ENCODE data around the gene SLC34A1.

Gene SLC34A1

DNA sequence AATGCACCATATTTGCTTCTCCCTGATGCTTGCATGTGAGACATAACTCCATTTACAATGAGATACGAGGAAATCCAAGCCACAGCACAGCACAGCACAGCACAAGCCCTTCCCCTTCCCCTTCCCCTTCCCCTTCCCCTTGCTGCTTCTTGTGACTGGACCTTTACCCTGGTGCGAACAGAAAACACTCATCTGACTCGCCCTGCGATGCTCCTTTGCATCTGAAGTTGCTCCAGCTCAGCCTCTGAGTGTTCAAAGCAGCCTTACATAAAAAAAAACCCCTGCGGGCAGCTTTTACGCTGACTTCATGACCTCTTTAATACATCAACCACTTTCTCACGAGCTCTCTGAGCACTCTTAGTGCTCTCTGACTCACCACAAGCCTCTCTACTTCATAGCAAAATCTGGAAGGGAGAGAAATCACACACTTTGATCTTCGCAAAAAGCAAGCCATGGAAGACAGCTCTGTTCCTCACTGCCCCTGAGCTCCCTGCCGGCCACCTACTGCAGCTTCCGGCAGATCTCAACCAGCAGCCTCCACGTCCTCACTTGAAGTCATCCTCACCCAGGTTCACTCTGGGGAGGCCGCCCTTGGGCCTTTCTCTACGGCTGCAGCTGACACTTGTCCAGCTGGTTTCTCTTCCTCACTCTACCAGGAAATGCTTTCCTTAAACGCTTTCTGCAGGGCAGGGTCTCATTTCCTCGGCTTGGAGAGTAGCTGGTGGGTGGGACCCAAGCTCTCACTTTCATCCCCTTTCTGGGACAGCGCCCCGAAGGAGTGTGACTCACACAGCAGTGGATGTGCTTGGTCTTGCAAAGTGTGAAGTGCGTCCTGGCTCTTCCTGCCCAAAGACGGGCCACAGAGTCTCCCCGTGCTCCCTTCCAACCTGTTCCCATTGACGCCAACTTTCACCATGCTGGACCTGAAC, 5.3 kb downstream of the SLC34A1 start:
- FAIRE-seq, result no peak

DNA sequence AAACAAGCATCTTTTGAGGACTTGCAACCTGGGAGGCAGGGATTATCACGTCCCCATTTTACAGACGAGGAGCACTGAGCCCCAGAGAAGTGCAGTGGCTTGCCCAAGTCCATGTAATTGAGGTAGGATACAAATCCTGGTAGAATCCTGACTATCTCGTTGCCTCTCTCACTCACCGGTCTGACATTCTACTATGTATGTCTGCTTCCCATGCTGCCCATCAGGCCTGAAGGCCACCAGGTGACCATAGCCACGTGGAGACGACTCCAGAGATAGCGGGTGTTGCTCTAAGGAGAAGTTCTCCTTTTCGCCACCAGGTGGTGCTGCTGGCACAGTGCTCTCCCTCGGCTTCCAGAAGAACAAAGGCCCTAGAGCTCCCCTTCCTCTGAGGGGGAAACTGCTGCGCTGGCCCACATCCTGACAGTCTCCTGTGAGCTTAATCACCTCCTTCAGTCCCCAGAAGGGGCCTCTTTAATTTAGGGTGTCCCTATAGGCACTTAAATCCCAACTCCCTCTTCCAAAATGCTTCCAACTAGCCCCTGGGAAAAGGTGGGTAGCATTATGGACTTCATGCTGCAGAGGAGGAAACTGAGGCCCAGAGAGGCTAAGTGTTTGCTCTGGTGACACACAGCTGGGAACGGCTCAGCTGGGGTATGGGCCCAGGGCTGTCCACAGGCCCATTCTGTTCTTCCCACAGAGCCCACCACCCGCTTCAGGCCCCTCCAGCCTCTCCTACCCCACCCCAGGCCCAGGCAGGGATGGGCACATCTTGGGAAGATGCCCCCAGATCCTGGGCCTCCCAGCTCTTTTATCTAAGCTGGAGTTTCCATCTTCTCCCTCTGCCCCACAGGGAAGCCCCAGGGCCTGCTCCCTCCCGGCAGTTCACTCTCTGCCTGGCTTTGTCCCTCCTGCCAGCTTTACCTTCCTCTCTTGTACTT, 6.4 kb downstream of the SLC34A1 start:
- FAIRE-seq, result no peak

DNA sequence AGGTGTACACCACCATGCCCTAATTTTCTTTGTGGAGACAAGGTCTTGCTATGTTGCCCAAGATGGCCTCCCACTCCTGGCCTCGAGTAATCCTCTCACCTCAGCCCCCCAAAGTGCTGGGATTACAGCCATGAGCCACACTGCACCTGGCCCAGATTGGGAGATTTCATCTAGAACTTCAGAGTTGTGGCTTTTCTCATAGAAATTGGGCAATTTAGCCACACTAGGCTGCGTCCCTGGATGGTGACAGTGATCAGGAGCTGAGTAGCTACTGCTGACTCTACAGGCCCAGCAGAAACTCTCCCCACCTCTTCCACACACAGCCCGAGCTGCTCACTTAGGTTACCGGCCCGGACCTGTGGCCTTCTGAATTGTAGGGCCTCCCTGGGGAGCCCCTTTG, 8.5 kb downstream of the SLC34A1 start:
- FAIRE-seq, result no peak

DNA sequence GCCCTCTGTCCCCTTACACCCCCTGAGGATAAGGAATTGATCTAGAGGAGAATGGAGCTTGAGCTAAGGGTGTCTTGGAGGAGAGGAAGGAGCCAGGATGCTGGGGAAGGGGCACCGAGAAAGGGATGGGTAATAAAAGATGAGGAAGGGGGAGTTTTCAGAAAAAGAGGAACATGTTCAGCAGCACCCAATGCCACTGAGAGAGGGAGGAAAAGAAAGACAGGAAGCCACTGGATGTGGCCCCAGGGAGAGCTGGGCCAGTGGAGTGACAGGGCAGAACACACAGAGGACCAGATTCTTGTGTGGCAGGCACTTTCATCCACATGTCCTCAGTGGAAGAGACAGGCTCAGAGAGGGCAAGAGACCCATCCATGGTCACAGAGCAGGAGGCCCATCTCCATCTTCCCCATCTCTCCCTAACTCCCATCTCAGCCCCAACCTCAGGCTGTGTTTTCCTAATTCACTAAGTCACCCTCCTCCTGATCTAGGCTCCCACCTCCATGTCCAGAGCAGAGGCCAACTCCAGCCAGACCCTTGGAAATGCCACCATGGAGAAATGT, 9.1 kb downstream of the SLC34A1 start:
- no peak for FAIRE-seq

DNA sequence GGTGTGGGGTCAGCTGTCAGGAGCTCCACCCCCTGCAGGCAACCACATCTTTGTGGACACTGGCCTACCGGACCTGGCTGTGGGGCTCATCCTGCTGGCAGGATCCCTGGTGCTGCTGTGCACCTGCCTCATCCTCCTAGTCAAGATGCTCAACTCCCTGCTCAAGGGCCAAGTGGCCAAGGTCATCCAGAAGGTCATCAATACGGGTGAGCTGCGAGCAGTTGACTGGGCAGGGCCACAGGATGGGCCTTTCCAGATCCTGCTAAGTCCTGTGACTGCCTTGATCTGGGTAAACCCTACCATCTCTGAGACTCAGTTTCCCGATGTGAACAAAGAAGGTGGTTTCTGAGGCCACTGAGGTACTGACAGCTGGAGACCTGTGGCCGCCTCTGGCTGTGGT, 9.8 kb downstream of the SLC34A1 start:
- FAIRE-seq, result no peak

DNA sequence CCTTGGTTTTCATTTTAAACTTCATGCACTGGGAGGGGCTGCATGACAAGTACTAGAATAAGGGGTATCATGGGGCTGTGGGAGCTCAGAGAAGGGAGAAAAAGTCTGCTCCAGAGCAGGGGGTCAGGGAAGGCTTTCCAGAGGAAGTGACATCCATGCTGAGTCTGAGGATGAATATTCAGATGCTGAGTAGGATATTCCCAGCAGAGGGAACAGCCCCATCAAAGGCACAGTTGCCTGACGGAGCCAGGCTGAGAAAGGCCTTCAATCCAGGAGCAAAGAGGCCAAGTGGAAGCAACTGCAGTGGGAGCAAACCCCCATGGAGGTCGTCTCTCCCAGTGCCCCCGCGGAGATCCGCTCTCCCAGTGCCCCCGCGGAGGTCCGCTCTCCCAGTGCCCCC, 11.8 kb downstream of the SLC34A1 start:
- no peak for FAIRE-seq

DNA sequence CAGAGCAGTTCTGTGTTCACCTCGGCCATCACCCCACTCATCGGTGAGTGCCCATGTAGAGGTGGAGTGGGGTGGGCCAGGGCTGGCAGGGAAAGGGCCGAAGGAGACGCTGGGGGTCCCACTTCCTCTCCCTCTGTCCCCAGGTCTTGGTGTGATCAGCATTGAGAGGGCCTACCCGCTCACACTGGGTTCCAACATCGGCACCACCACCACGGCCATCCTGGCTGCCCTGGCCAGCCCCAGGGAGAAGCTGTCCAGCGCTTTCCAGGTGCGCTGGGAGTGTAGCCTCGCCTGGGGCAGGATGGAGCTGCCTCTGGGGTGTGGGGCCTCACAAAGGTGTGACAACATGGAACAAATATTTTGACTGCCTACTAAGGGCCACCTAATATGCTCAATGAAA, 12.6 kb downstream of the SLC34A1 start:
- no peak for FAIRE-seq

DNA sequence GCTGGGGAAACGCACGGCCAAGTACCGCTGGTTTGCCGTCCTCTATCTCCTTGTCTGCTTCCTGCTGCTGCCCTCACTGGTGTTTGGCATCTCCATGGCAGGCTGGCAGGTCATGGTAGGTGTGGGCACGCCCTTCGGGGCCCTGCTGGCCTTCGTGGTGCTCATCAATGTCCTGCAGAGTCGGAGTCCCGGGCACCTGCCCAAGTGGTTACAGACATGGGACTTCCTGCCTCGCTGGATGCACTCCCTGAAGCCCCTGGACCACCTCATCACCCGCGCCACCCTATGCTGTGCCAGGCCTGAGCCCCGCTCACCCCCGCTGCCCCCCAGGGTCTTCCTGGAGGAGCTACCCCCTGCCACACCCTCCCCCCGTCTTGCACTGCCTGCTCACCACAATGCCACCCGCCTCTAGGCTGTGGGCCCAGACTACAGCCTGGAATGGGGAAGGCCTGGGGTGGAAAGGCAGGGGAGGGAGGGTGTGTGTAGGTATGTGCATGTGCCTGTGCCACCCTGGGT, 13.7 kb downstream of the SLC34A1 start:
- FAIRE-seq, result no peak

DNA sequence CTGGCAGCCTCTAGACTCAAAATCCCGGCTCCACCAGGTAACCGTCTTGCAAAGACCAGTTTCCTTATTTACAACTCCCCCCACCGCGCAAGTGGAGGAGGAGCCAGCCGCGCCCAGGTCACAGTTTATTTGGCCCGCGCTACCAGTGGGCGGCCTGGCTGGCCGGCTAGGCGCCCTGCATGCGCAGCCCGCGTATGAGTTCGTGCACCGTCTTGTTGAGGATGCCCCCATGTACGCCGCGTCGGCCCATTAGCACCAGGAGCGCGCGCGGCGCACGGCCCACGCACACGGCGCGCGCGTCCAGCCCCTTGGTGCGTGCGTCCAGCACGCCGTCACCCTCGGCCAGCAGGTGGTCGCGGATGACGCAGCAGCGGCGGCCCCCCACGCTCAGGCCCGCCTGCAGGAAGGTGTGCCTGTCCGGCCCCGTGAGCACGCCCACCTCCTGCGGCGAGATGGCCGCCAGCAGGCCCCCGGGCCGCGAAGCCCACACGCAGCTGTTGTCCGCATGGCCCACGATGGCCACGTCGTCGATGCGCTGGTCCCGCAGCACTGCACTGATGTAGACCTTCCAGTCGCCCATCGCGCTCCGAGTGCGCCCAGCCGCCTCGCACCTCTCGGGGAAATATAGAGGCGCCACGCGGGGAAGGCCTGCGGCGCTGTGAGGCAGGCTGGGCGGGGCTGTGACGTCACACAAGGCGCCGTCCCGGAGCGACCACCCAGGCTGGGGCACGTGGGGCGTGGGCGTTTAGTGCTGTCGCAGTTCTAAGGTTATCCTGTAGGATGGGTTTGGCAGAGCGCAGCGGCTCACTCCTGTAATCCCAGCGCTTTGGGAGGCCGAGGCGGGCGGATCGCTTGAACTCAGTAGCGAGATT, 16.0 kb downstream of the SLC34A1 start, which contains the start of gene PFN3:
Gene PFN3, minus strand, starts transcription at position 665 of the 872 bp plus-strand sequence. Its CDS starts 85 bp downstream, at position 580.
- no peak for FAIRE-seq

DNA sequence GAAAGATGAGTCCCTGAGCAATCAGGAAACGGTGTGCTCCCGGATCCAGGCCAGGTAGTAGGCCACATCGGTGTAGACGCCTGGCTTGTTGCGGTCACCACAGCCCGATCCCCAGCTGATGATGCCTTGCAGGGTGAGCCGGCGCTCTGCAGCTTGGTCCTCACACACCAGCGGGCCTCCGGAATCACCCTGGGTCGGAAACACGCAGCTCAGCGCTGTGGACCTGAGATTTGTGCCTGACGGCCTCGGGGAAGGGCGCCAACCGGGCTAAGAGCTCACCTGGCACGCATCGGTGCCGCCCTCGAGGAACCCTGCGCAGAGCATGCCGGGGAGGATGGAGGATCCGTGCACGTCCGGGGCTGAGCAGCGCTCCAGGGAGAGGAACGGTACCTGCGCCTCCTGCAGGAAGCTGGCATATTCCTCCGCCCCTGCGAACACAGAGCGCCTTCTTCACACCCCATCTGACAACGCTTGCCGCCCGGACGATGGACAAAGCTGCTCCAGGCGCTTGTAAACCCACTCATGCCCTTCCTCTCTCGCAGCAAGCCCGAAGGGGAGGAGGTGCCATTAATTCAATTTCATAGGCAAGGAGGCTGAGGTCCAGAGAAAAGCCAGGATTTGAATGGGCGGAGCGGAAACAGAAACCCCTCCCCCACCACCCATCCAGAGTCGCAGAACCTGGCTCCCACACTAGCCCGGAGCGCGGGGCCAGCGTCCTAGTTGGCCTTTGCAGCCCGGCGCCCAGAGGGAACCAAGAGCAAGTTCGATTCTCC, 18.2 kb downstream of the SLC34A1 start:
- FAIRE-seq, result no peak

DNA sequence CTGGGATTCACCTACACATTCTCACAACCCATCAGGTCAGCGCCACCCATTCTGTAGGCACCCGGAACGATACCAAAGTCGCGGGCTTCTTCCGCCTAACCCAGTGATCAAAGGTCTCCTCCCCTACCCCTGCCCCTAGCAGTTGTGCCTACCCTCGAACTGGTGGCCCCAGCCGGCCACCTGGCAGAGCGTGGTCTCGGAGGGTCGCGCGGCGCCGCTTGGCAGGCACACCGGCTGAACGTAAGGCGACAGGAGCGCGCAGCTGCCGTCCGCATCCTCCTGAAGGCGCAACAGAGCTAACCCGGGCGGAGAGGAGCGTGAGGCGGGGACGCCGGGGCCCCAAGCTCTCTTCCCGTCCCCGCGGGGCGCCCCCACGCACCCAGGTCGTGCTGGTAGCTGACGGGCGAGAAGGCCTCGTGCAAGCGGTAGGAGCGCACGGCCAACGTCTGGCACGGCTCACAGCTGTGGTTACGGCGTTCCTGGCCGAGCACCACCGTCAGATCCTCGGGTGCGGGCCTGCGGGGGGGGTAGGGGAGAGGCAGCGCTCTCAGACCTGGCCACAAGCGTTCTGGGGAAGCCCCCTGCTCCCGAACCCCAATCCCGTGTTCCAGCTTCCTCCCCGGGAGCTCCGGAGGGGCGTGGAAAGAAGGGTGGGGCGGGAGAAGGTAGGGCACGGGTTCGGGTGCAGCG, 19.0 kb downstream of the SLC34A1 start:
- no peak for FAIRE-seq

DNA sequence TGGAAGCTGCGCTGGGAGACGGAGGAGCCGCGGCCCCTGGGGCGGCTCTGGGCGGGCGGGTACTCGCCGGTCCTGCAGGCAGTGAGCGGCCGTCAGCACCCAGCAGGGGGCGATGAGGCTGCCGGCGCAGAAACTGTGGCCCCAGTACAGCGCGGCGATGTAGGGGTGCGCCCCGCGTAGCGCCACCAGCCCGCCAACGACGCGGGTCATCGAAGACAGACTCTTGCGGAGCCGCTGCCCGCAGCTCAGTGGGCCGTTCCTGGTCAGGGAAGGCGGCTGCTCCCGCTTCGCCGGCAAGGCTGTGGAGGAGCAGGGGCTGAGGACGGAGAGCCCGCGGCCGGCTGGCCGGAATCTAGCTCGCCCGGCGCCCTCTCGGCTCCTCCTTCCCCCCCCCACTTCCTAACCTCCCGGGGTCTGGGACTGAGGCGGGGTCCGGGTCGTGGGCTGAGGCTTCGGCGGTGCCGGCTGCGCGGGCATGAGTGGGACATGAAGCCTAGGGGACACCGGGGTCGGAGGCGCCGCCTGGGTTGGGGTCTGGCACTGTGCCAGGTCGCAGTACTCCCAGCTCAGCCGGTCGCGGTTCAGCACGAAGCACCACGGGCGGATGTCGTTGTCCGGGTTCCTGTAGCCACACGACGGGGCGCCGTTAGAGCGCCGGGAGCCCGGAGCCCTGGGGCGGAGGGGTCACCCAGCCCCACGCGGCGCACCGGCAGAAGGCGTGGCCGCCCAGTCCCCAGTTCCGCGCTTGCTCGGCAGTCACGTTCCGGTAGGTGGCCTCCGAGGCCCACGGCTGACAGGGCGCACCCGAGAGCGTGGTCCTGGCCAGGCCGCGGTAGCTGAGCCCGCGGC, 19.8 kb downstream of the SLC34A1 start:
- no peak for FAIRE-seq

DNA sequence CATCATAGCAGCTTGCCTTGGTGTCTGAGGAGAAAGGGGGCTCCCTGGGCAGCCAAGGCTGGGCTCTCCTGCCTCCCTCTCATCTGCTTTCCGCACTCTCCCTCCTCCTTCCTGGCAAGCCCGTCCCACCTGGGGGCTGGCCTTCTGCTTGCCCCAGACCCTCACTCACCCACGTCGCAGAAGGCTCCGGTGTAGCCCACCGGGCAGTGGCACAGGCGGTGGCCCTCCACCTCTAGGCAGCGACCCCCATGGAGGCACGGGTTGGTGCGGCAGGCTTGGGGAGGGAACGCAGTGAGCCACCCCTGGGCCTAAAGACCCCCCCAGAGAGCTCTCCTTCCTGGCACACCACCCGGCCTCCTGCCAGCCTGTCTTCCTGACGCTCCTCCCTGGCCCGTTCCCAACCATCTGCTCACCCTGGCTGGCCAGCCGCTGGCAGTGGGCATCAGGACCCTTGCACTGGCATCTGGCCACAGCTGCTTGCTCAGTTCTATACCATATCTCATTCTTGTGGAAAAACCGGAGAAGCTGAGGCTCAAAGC, 20.5 kb downstream of the SLC34A1 start:
- FAIRE-seq, result no peak

DNA sequence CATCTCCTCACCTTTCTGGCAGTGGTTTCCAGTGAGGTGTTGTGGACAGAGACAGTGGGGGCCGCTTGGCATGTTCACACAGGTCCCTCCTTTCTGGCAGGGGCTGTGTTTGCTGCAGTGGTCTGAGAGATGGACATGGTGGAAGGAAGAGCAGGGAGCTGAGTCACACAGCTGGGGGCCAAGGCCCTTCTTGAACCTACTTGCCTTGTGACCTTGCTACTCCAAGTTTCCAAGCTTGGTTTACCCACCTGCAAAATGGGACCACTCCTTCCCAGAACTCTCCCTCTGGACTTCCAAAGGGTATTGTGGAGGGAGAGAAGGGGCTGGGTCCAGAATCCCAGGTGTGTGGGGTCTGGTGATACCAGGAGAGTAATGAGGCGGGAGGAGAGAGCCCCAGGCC, 21.1 kb downstream of the SLC34A1 start:
- FAIRE-seq, result no peak

DNA sequence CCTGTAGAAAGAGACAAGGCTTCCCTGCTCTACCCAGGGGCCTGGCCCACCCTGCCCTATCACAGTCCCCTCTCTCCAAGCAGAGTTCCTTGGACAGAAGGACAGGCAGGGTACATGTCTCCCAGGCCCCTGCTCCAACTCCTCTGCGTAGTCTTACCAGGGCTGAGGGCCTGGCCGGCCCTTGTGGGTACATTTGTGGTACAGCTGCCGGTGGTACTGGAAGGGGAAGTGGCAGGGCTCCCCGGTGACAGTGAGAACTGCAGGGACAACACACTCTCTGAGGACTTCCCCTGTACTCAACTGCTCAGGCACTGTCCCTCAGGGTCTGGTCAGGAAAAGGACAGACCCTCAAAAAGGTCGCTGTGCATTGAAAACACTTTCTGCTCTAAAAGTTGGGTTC, 21.6 kb downstream of the SLC34A1 start:
- FAIRE-seq, result no peak

DNA sequence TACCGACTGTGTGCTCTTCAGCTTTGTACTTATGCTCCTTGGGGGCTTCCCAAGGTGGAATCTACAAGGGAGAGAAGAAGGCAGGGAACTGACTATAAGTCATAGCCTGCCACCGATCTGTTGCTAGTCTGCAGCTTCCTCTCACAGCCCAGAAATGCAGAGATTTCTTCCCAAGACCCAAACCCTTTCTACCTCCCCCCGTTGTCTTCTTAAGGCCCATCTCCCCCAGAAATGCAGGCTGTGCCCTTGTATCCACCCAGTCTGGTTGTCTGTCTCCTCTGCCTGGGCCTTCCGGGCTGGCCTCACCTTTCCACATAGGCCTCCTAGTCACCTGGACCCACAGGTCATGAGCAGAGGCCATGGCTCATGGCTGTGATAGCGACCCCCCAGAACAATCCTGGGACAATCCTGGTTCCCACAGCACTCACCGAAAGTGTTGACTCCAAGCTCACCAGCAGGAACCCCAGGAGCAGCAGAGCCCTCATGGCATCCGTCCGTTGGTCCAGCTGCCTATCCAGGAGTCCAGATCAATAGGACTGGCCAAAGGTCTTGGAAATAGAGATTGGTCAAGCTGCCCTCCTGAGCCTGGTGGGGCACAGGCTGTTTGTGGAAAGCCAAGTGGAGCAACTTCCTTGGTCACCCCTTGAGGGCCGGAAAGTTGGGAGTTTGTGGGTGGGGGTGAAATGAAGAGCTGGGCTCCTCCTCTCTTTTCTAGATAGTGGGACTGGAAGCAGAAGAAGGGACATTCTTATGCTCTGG, 25.0 kb downstream of the SLC34A1 start, which contains the start of gene F12:
Gene F12, minus strand, starts transcription at position 522 of the 759 bp plus-strand sequence. Its CDS starts 37 bp downstream, at position 485.
- no peak for FAIRE-seq

DNA sequence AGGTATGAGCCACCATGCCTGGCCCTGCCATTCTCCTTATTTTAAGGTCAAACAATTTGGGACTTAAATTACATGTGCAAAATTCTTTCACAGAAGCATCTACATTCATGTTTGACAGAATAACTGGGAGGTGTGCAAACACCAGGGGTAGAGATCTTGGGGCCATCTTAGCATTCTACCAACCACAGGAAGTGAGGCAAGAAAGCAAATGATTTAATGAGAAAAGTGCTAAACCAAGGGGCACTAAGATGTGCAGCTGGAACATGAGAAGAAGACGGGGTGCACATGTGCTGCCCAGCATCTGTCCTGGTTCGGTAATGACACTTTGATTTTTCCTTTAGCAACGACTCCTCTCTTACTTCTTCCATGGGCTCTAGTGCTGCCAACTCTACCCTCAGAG, 26.3 kb downstream of the SLC34A1 start:
- FAIRE-seq, result no peak

DNA sequence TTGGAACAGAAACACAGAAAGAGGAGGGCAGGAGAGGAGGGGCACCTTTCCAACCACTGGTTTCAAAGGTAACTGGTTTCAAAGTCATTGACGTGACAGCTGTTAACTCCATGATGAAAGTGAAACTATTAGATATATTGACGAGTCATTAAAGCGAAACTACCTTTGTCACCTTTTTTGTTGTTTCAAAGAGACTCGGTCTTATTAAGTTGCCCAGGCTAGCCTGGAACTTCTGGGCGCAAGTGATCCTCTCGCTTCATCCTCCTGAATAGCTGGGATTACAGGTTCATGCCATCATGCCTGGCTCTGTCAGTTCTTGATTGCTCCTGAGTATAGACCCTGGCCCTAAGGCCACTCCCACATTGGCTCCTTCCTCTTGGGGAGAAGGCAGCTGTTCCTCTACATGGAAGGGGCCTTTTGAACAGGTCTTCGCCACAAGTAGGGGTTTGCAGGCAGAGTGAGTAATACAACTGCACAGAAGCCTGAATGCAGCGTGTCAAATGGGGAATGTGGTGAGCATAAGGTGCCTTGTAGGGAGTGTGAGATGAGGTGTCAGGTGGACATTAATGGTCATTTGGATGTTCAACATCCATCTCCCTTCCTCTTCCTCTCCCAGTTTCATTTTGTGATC, 28.5 kb downstream of the SLC34A1 start:
- no peak for FAIRE-seq

Data from A204.1 (cell line).